ENCODE data around the gene AIDA.

- no peak for TF ChIP-seq CTCF (IDR thresholded peaks at IDR 0.05)
- TF ChIP-seq EP300 (IDR thresholded peaks at IDR 0.05) = no peak
- TF ChIP-seq POLR2A (IDR thresholded peaks at IDR 0.05) = no peak
- TF ChIP-seq POLR2AphosphoS5 (IDR thresholded peaks at IDR 0.05) = no peak
Measured at GRCh38 chr1:222749927-222750326, 37.6 kb upstream of the AIDA start.
